Choroid plexus epithelial cell (primary cell): ENCODE data around the gene PTBP1.
"Not testable (repeated sequence)": the region's sequence is repeated elsewhere in the genome, so short reads cannot be mapped to it uniquely, and the experiment has no call there.

ENCODE experiments used
- DNase-seq: peaks from one replicate; pipeline ENCODE4 v3.0.0-alpha.2; 2010; ENCODE audit warnings: low read depth
- H3K4me3 ChIP-seq: 2 replicates; pipeline ENCODE4 v1.5.1; 2011; ENCODE audit warnings: low read depth, mild to moderate bottlenecking, control low read depth, low read length, moderate library complexity
- CTCF ChIP-seq: conservative IDR thresholded peaks from 2 replicates; pipeline ENCODE4 v1.5.1; 2011; ENCODE audit warnings: low read depth, mild to moderate bottlenecking, control low read depth, inconsistent platforms, low read length, moderate library complexity

Gene PTBP1

GRCh38 chr19:835210-835810, 38.1 kb downstream of the PTBP1 start:
- H3K4me3 ChIP-seq = no peak overlapping the region
- DNase-seq = no peak
- no peak for TF ChIP-seq CTCF

GRCh38 chr19:840519-841206, 43.4 kb downstream of the PTBP1 start, which contains the start of gene PRTN3:
Gene PRTN3 (plus strand): TSS chr19:840999. CDS start chr19:841009, 10 bp downstream.
- DNase-seq = no peak
- no peak for TF ChIP-seq CTCF
- H3K4me3 ChIP-seq = no peak within 1 kb of the TSS

DNA sequence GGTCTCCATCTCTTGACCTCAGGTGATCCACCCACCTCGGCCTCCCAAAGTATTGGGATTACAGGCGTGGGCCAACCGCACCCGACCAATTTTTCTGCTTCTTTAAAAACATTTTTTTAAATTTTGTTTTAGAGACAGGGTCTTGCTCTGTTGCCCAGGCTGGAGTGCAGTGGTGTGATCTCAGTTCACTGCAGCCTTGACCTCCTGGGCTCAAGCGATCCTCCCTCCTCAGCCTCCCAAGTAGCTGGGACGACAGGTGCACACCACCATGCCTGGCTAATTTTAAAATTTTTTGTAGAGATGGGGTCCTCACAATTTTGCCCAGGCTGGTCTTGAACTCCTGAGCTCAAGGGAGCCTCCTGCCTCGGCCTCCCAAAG, 45.5 kb downstream of the PTBP1 start:
- not testable (repeated sequence) for H3K4me3 ChIP-seq, DNase-seq

GRCh38 chr19:843180-843835, 46.1 kb downstream of the PTBP1 start:
- H3K4me3 ChIP-seq = no peak overlapping the region
- TF ChIP-seq CTCF = no peak
- no peak for DNase-seq

GRCh38 chr19:843836-844545, 46.7 kb downstream of the PTBP1 start:
- no peak overlapping the region for H3K4me3 ChIP-seq
- DNase-seq = no peak
- no peak for TF ChIP-seq CTCF

- TF ChIP-seq CTCF = no peak
- DNase-seq = no peak
- no peak overlapping the region for H3K4me3 ChIP-seq
Measured at GRCh38 chr19:844546-844971, 47.3 kb downstream of the PTBP1 start.
